ENCODE results near the gene FAM81B.

FAM81B gene

DNA sequence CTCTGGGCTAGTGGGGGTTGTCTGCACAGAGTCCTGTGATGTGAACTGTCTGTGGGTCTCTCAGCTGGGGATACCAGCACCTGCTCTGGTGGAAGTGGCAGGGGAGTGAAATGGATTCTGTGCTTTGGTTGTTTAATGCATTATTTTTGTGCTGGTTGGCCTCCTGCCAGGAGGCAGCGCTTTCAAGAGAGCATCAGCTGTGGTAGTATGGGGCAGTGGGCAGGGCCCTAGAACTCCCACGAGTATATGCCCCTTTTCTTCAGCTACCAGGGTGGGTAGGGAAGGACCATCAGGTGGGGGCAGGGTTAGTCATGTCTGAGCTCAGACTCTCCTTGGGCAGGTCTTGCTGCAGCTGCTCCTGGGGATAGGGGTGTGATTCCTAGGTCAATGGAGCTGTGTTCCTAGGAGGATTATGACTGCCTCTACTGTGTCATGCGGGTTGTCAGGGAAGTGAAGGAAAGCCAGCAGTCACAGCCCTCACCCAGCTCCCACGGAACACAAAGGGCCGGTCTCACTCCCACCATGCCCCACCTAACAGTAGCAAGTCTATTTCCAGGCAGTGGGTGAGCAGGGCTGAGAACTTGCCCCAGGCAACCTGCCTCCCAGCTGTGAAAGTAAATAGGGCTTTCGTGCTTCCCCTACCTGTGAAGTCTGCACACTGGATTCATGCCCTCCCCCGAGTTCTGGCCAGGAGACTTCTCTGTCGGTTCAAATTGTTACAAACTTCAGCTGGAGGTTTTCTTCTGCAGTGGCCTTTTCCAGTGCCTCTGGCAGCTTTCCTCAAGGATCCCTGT is 25.7 kb upstream of the FAM81B start:
- no peak for TF ChIP-seq ZFX (IDR thresholded peaks at IDR 0.05; ENCODE audit: borderline replicate concordance)
- TF ChIP-seq, protein P1, sequence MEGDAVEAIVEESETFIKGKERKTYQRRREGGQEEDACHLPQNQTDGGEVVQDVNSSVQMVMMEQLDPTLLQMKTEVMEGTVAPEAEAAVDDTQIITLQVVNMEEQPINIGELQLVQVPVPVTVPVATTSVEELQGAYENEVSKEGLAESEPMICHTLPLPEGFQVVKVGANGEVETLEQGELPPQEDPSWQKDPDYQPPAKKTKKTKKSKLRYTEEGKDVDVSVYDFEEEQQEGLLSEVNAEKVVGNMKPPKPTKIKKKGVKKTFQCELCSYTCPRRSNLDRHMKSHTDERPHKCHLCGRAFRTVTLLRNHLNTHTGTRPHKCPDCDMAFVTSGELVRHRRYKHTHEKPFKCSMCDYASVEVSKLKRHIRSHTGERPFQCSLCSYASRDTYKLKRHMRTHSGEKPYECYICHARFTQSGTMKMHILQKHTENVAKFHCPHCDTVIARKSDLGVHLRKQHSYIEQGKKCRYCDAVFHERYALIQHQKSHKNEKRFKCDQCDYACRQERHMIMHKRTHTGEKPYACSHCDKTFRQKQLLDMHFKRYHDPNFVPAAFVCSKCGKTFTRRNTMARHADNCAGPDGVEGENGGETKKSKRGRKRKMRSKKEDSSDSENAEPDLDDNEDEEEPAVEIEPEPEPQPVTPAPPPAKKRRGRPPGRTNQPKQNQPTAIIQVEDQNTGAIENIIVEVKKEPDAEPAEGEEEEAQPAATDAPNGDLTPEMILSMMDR (IDR thresholded peaks at IDR 0.05), result no peak
- no peak overlapping the region for H3K27ac ChIP-seq

DNA sequence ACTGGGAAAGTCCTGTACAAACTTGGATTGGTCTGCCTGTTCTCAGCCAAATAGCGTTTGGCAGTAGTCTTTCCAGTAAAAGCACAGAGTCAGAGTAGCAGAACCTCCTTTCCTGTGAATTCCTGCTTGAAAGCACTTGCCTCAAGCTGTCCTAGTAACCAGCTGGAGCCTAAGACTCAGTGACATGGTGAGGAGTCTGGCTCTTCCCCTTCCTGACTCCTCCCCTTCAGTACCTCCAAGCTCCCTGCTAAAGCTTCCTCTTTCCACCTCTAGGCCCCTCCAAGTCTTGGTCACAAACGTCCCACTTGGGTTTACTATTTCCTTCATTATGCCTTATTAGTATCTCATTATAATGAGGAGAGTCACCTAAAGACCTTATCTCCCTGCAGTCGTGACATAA is 21.4 kb upstream of the FAM81B start:
- H3K27ac ChIP-seq, result no peak overlapping the region
- no peak for TF ChIP-seq ZFX (IDR thresholded peaks at IDR 0.05; ENCODE audit: borderline replicate concordance)
- TF ChIP-seq, protein P1 (IDR thresholded peaks at IDR 0.05), result no peak

DNA sequence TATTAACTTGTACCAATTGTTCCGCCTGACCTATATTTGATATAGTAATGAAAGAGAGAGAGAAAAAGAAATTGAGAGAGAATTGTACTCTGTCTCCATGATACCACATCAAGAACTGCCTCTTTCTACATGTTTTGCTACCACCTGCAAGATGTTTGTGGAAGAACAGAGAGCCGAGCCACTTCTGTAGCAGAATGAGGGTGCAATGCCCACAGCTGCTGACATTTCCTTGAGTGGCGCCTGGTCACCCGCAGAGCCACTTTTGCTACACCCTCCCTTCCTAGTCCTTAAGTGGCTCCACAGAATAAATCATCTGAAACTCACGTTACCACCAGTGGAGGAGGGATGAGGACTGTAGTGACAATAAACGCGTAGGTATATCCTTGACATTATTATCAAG is 17.1 kb upstream of the FAM81B start:
- TF ChIP-seq, protein P1 (IDR thresholded peaks at IDR 0.05), result no peak
- TF ChIP-seq ZFX (IDR thresholded peaks at IDR 0.05; ENCODE audit: borderline replicate concordance), result no peak
- no peak overlapping the region for H3K27ac ChIP-seq

DNA sequence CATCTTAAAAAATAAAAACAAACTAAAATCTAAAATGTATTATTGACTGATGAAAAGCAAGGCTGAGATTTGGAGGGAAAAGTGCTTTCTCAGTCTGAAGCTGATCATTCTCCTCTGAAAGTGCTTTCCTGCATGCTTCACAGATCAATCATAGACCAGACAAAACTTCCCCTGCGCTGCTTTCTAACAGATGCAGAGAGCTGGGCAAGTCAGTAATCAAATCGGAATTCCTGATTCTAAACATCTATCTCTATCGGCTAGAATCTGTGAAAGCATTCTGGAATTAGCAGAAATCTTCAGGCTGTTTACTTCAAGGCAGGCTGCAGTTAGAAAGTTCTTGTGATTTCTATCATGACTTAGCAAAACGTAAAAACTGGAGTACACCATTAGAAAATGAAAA is 15.6 kb upstream of the FAM81B start:
- no peak for TF ChIP-seq ZFX (IDR thresholded peaks at IDR 0.05; ENCODE audit: borderline replicate concordance)
- H3K27ac ChIP-seq, result no peak overlapping the region

DNA sequence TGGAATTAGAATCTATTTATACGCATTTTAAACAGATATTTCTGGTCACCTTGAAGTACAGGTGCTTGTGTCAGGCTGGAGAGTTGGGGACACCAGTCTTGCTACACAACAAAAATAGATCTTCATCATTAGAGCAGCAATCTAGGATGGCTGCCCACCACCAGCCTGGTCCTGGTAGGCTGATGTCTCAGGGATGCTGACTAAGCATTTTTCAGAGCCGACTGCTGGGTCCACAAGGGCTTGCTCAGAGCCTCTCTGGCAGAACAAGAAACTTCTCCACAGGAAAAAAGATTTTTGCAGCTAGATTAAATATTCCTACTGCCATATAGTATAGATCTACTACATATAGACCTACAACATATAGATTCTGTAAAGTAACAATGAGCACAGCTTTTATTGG is 12.0 kb upstream of the FAM81B start:
- no peak overlapping the region for H3K27ac ChIP-seq
- TF ChIP-seq, protein P1 (IDR thresholded peaks at IDR 0.05), result no peak
- TF ChIP-seq ZFX (IDR thresholded peaks at IDR 0.05; ENCODE audit: borderline replicate concordance), result no peak

DNA sequence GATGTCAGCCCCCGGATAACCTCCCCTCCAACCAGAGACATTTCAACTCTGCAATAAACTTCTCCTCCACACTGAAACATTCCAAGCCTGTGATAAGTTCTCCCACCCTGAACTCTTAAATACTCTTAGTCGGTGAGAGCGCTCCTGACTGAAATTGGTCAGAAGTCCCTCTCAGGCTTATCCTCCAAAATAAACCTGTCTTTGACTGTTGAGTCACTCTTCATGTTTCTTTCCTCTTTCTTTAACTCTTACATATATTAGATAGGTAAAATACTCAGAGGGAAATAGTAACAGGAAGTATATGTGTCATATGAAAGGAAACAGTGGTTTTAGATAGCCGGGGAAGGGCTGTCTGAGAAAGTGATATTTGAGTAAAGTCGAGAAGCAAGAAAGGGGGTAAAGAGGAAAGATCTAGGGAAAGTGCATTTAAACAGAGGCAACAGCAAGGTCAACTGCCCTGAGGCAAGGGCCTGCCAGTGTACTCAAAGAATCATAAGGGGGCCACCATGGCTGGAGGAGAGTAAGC is 11.0 kb upstream of the FAM81B start:
- H3K27ac ChIP-seq, result no peak overlapping the region
- TF ChIP-seq, protein P1 (IDR thresholded peaks at IDR 0.05), result no peak
- TF ChIP-seq ZFX (IDR thresholded peaks at IDR 0.05; ENCODE audit: borderline replicate concordance), result no peak

DNA sequence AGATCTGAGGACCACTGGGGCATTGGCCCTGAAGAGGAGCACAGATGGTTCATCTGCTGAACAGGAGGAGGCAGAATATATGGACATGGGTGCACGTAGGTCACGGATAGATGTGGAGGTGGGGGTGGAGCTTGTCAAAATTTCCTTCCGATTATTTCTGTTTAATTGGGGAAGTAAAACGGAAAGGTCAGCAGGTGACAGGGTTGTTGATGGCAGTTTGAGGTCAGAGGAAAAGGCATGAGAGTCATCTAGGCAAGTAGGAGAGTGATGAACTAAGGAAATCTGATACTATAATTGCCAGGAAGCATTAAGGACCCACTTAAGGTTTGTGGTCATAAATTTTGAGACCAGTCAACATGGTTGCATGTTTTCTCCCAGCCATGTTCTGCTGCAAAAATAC is 8.4 kb upstream of the FAM81B start:
- TF ChIP-seq ZFX (IDR thresholded peaks at IDR 0.05; ENCODE audit: borderline replicate concordance), result no peak
- TF ChIP-seq, protein P1 (IDR thresholded peaks at IDR 0.05), result no peak
- no peak overlapping the region for H3K27ac ChIP-seq

Data from 22Rv1 (cell line).